Lower leg skin (tissue), 4 donors: ENCODE measurements around the gene MRPS25. TPM values are rescaled to one million over a fixed set of nuclear protein-coding genes. Genes with fewer than 3 reads are reported as not detected.

Source experiments
- DNase-seq, 2 donors: peaks; one replicate each; pipeline ENCODE4 v3.0.0-alpha.2; 2019; ENCODE audit warnings: low spot score in 2 of 2
- H3K4me3 ChIP-seq: fragments of 200-600 bp; sonication (generic); 2 replicates; pipeline ENCODE4 v1.5.1; 2017; ENCODE audit warnings: mild to moderate bottlenecking, low read depth; ENCODE audit not compliant: poor library complexity, severe bottlenecking
- POLR2A ChIP-seq, 2 donors: fragments of 450-650 bp; IDR thresholded peaks; one replicate each; pipeline ENCODE4 v1.6.1; 2016 to 2017; ENCODE audit warnings: antibody characterized with exemption in 2 of 2, mild to moderate bottlenecking in 1 of 2, moderate library complexity in 1 of 2
- WGBS, 2 donors: methylation state at CpG; one replicate each; pipeline ENCODE4 v1.1.5; 2018; 5-methylcytosine and 5-hydroxymethylcytosine counted together
- intact Hi-C: fragments of 100-400 bp; cut with DNase I; formaldehyde crosslinking; loops from one replicate; pipeline ENCODE4 v1.15.0; 2023; ENCODE audit warnings: low total_unique reads
- total RNA-seq, 4 donors: library from RNA; depleted of rRNA; stranded (reverse); fragments of >200 nt; gene quantifications; one replicate each; pipeline ENCODE4 v1.1.0, GENCODE V29; 2016
- TF ChIP-seq, protein P1 (sequence below), 3 donors: fragments of 450-650 bp; IDR thresholded peaks; one replicate each; pipeline ENCODE4 v1.5.1; 2016; ENCODE audit warnings: antibody characterized with exemption in 3 of 3, mild to moderate bottlenecking in 3 of 3, moderate library complexity in 2 of 3

MRPS25 gene
- total RNA-seq, 4 donors from 2014 or later = 21.7 to 35.7 (median 30.0) TPM

DNA sequence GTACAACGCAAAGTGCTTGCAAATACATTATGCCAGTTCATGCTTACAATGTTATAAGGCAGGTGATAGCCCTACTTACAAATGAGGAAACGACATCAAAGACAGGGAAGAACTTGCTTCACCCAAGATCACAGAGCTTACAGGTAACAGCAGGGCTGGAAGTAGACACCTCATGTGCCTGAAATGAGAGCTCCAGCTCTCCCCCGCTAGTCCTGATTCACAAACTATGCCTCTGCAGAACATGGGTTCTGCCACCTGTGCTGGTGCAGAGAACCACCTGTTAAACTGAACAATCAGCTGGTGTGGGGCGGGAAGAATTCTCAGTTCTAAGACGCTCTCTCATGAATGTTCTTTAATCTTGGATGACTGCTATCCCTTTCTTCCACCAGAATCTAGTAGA lies 26.5 kb upstream of the MRPS25 start:
- H3K4me3 ChIP-seq = no peak overlapping the region
- 81 to 85% methylated on average over 5 of the region's 5 CpGs for WGBS, 2 donors
- DNase-seq = no peak
- no peak for TF ChIP-seq POLR2A (IDR thresholded peaks at IDR 0.05)
- TF ChIP-seq, protein P1, sequence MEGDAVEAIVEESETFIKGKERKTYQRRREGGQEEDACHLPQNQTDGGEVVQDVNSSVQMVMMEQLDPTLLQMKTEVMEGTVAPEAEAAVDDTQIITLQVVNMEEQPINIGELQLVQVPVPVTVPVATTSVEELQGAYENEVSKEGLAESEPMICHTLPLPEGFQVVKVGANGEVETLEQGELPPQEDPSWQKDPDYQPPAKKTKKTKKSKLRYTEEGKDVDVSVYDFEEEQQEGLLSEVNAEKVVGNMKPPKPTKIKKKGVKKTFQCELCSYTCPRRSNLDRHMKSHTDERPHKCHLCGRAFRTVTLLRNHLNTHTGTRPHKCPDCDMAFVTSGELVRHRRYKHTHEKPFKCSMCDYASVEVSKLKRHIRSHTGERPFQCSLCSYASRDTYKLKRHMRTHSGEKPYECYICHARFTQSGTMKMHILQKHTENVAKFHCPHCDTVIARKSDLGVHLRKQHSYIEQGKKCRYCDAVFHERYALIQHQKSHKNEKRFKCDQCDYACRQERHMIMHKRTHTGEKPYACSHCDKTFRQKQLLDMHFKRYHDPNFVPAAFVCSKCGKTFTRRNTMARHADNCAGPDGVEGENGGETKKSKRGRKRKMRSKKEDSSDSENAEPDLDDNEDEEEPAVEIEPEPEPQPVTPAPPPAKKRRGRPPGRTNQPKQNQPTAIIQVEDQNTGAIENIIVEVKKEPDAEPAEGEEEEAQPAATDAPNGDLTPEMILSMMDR (IDR thresholded peaks at IDR 0.05) = no peak
- intact Hi-C loops = no loop called here

DNA sequence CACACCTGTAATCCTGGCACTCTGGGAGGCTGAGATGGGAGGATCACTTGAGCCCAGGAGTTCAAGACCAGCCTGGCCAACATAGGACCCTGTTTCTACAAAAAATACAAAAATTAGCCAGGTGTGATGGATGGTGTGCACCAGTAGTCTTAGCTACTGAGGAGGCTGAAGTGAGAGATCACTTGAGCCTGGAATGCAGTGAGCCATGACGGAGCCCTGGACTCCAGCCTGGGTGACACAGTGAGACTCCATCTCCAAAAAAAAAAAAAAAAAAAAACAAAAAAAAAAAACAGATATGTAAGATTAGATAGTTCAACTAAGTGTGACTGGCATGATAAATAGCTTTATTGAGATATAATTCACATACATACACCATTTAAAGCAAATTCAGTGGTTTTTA lies 24.1 kb upstream of the MRPS25 start:
- TF ChIP-seq, protein P1 (IDR thresholded peaks at IDR 0.05) = no peak
- TF ChIP-seq POLR2A (IDR thresholded peaks at IDR 0.05) = no peak
- no peak overlapping the region for H3K4me3 ChIP-seq
- DNase-seq = no peak
- intact Hi-C loops = no loop called here
- 85 to 96% methylated on average over 1 of the region's 1 CpG for WGBS, 2 donors

DNA sequence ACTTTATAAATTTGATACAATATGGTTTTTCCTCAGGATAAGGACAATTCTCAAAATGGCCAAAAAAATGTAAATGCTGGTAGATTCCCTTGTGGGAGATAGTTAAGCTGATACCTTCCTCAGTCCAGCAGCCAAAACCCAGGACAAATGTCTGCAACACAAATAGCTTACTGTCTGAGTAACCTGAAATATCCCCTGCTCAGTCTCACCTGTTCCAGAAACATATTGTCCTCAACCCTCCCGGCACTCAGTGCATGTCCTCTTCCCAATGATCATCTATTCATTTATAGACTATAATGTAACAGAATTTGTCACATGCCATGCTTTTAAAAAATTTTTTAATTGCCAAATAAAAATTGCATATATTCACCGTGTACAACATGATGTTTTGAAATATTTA lies 21.6 kb upstream of the MRPS25 start:
- no peak overlapping the region for H3K4me3 ChIP-seq
- WGBS, 2 donors = 87 to 93% methylated on average over 2 of the region's 2 CpGs
- TF ChIP-seq, protein P1 (IDR thresholded peaks at IDR 0.05) = no peak
- no peak for TF ChIP-seq POLR2A (IDR thresholded peaks at IDR 0.05)
- no peak for DNase-seq
- intact Hi-C loops = no loop called here

DNA sequence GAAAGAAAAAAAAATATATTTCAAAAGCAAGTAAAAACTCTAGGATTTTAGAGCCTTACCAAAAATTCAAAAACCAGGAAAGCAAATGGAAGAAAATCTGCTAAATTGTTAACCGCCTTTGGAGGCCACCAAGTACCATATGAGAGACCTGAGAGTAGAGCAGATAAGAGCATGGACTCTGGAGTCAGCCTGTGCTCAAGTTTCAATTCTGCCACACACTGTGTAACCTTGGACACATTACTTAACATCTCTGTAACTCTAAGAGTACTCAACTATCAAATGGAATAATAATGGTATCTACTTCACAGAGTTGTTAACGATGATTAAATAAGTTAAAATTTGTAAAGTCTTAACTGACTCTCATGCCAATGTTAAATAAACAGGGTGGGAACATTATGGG lies 21.1 kb upstream of the MRPS25 start:
- no peak for DNase-seq
- TF ChIP-seq, protein P1 (IDR thresholded peaks at IDR 0.05) = no peak
- no peak for TF ChIP-seq POLR2A (IDR thresholded peaks at IDR 0.05)
- intact Hi-C loops = no loop called here
- H3K4me3 ChIP-seq = no peak overlapping the region
- WGBS, 2 donors = 91 to 100% methylated on average over 2 of the region's 2 CpGs

DNA sequence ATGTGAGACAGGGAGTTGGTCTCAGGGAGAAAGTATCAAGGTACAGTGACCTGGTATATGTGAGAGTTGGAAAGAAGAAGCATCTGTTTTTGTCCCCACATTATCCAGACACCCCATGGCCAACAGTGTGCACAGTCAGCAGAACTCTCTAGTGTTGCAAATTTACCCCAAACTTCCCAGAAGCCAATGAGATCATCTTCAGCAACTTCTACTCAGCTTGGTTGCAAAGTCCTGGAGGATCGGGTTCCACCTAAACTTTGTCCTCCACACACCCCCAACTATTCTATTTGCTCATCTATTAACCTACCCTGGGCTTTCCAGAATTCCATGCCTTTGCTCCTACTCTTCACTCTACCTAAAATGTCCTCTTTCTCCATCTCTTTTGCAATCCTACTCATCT lies 18.1 kb upstream of the MRPS25 start:
- no peak for DNase-seq
- no peak overlapping the region for H3K4me3 ChIP-seq
- TF ChIP-seq POLR2A (IDR thresholded peaks at IDR 0.05) = no peak
- intact Hi-C loops = no loop called here
- 100% methylated on average over 1 of the region's 1 CpG for WGBS, 2 donors

DNA sequence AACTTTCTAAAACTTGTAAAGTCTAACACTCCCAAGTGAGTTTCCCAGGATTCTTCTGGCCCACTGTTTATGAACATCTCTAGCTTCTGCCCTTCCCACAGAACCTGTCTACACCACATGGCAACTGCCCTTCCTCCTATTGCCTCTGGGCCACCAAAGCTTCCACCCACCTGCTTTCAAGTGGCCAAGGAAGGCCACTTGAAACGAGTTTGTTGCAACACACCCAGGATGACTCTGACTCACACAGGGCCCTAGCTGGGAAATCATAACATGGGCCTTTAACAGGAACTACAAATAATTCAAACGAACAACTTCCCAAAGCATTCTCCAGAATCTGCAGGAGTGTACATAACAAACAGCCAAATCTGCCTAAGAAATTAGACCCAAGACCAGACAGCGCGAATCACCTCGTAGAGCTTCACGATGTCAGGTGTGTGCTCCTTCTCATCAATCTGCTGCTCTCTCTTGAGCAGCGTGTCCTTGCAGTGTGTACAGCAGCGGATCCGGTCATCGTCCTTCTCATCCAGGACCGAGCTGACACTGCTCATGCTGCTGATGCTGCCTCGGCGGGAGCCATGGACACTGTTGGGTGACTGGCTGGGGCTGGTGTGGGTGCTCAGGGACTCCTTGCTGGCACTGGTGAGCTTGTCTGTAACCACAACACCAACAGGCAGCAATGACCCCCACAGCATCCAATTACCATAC lies 17.0 kb upstream of the MRPS25 start:
- intact Hi-C loops = no loop called here
- no peak overlapping the region for H3K4me3 ChIP-seq
- TF ChIP-seq, protein P1 (IDR thresholded peaks at IDR 0.05) = no peak
- no peak for TF ChIP-seq POLR2A (IDR thresholded peaks at IDR 0.05)
- 90 to 94% methylated on average over 13 of the region's 13 CpGs for WGBS, 2 donors
- no peak for DNase-seq
